ENCODE measurements around the gene TEX19.

GRCh38 chr17:82310877-82311276, 48.2 kb upstream of the TEX19 start:
- no peak for TF ChIP-seq CTCF (IDR thresholded peaks at IDR 0.05)
- TF ChIP-seq POLR2A (IDR thresholded peaks at IDR 0.05; ENCODE audit: low read depth) = no peak
- TF ChIP-seq EP300 (IDR thresholded peaks at IDR 0.05) = no peak
- TF ChIP-seq POLR2AphosphoS5 (IDR thresholded peaks at IDR 0.05) = no peak

Measured in esophagus muscularis mucosa (tissue), 4 donors.